ENCODE data around the gene NR1D1. TPM values are rescaled to one million over a fixed set of nuclear protein-coding genes. Genes with fewer than 3 reads are reported as not detected.

Gene NR1D1
- total and polyA plus RNA-seq, 2 of the 8 experiments (the other 6 are each of a cell fraction or from before 2014, with no cell fraction given) = 1.5 to 4.6 TPM

DNA sequence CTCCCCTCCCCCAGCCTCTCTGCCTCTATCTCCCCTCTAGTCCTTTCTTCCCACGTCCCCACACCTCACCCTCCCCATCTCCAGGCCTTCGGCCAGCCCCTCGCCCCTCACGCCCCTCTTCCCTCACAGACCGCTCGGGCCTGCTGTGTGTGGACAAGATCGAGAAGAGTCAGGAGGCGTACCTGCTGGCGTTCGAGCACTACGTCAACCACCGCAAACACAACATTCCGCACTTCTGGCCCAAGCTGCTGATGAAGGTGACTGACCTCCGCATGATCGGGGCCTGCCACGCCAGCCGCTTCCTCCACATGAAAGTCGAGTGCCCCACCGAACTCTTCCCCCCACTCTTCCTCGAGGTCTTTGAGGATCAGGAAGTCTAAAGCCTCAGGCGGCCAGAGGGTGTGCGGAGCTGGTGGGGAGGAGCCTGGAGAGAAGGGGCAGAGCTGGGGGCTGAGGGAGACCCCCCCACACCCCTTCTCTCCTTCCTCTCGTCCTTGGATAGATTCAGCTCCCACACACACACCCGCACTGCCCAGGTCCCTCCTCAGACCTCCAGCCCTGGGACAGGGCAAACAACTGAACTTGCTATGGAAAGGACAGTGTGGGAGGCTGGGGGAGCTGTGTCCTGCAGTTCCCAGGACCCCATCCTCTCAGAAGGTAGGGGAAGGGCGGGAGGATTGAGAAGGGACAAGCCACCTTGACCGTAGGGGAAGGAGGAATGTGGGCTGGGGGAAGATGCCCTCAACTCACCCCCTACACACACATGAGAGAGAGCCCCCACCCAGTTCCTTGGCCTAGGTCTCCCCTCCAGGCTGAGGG is 11.1 kb downstream of the NR1D1 start:
- Histone ChIP-seq H3K9me3 (ENCODE audit: insufficient read depth in 2 of 2, low read depth in 1 of 2, low read length in 1 of 2) (no peaks in the 10 kb centered on the region), H3K14ac (ENCODE audit: insufficient read length) (no peak overlapping the region), H3K4me1 (replicated peaks in 1 of 4; ENCODE audit: control insufficient read depth in 3 of 4, insufficient read depth in 4 of 4, low read length in 3 of 4) (peaks cover 0 to 27% (median 4%) of the 10 kb centered on the region in 4 experiments; a peak in 6 of 7 replicates), H3K23me2 (ENCODE audit: low read depth, low read length) (peaks cover 5% of the 10 kb centered on the region; the same call in 1 of the 2 replicates), H4K5ac (ENCODE audit: insufficient read length, low read depth, low read length) (no peak overlapping the region), H2BK15ac (ENCODE audit: low read length) (no peak overlapping the region), H2BK20ac (ENCODE audit: low read length) (no peak overlapping the region), H2BK12ac (ENCODE audit: low read depth, low read length) (no peak overlapping the region), H2BK120ac (replicated peaks; ENCODE audit: low read depth, low read length) (no peak overlapping the region), H3K79me2 (ENCODE audit: control insufficient read depth in 1 of 2, insufficient read depth in 2 of 2, low read length in 2 of 2) (no peaks in the 10 kb centered on the region), H3K4ac (replicated peaks; ENCODE audit: insufficient read length, low read depth, low read length) (no peak overlapping the region), H3K79me1 (ENCODE audit: low read depth, low read length) (no peaks in the 10 kb centered on the region), H2AFZ (ENCODE audit: low read length) (no peak overlapping the region), H3K18ac (ENCODE audit: extremely low read depth, low read length) (no peak overlapping the region), H2BK5ac (ENCODE audit: low read depth, low read length) (0 out of 2 replicates have a peak overlapping the region, but pooled peaks have one; percentile 16), H3K56ac (replicated peaks; ENCODE audit: insufficient read length, low read depth, low read length) (no peak overlapping the region), H4K91ac (replicated peaks; ENCODE audit: insufficient read length, low read length) (no peak overlapping the region), H3K4me2 (ENCODE audit: insufficient read depth in 1 of 2, low read depth in 2 of 2, low read length in 2 of 2) (no peak overlapping the region), H4K8ac (ENCODE audit: extremely low read depth, insufficient read depth, low read length) (no peak overlapping the region; the same call in 1 of the 2 replicates), H2AK5ac (ENCODE audit: low read depth, low read length) (no peak overlapping the region), H3K23ac (ENCODE audit: insufficient read length) (no peak overlapping the region), H4K20me1 (replicated peaks in 1 of 2; ENCODE audit: control insufficient read depth in 1 of 2, insufficient read depth in 2 of 2, low read length in 2 of 2) (peaks cover 0 to 7% of the 10 kb centered on the region in 2 experiments), H3K36me3 (ENCODE audit: control insufficient read depth in 2 of 4, insufficient read depth in 4 of 4, low read length in 3 of 4) (peaks cover 2 to 20% (median 16%) of the 10 kb centered on the region in 4 experiments; a peak in 5 of 8 replicates), H3K4me3 (ENCODE audit: extremely low read depth in 1 of 4, insufficient read depth in 2 of 4, low read depth in 3 of 4, low read length in 4 of 4) (no peak overlapping the region), H3K27ac (ENCODE audit: low read depth, low read length) (no peak overlapping the region), H3K9ac (replicated peaks in 1 of 4; ENCODE audit: extremely low read depth in 1 of 4, low read depth in 3 of 4, low read length in 3 of 4) (no peak overlapping the region), H3K27me3 (replicated peaks in 1 of 4; ENCODE audit: control insufficient read depth in 3 of 4, extremely low read depth in 1 of 4, insufficient read depth in 3 of 4, low read length in 3 of 4) (no peaks in the 10 kb centered on the region)
- ChIA-PET POLR2A (ENCODE audit: partially characterized antibody) (interaction anchor here (0.6 to 20.8 kb wide), 11 partner anchors 10 to 1599 kb away, joined by 3 to 399 read pairs (median 5); partner anchors contain the start of genes CASC3, CSF3, EIF1 and MED24), CTCF (ENCODE audit: partially characterized antibody) (interaction anchor here (0.6 to 8.5 kb wide), 17 partner anchors 10 to 163 kb away, joined by 3 to 85 read pairs (median 4); partner anchors contain the start of gene THRA)
- TF ChIP-seq ZNF274 (IDR thresholded peaks at IDR 0.05; ENCODE audit: borderline replicate concordance, extremely low read depth, low read length) (no peak), ASH2L (IDR thresholded peaks at IDR 0.05; ENCODE audit: low read length) (no peak), SAP30 (IDR thresholded peaks at IDR 0.05; ENCODE audit: insufficient read depth, insufficient replicate concordance, low read length) (no peak), RFX5 (IDR thresholded peaks at IDR 0.05; ENCODE audit: borderline replicate concordance, low read depth, low read length) (no peak), SP4 (IDR thresholded peaks at IDR 0.05; ENCODE audit: low read length) (no peak), NRF1 (IDR thresholded peaks at IDR 0.05; ENCODE audit: low read depth, low read length) (no peak)
- 84% methylated on average over 18 of the region's 26 CpGs; no CpG with 5 or more reads in 1 of the 2 experiments for WGBS, 2 experiments (ENCODE audit: extremely low coverage in 1 of 2, insufficient coverage in 1 of 2, insufficient read length in 1 of 2, insufficient replicate concordance in 2 of 2, low coverage in 1 of 2, low lambda C conversion rate in 2 of 2, missing lambda C conversion rate in 1 of 2)
- no peak for DNase-seq (ENCODE audit: low read depth in 1 of 2, low spot score in 2 of 2)
- FAIRE-seq = no peak

Data from H1 (cell line).